Aorta (tissue), 5 donors: ENCODE measurements around the gene SNX32. TPM values are rescaled to one million over a fixed set of nuclear protein-coding genes. Genes with fewer than 3 reads are reported as not detected.
"Not testable (repeated sequence)": the region's sequence is repeated elsewhere in the genome, so short reads cannot be mapped to it uniquely, and the experiment has no call there.

Experiments used
- ATAC-seq: fragments of 200-7000 bp; cut with Tn5 transposase; one replicate; pipeline ENCODE4 v1.9.1; 2022; ENCODE audit warnings: moderate library complexity; ENCODE audit not compliant: low FRiP score
- DNase-seq, 2 donors: peaks; one replicate each; pipeline ENCODE4 v3.0.0-alpha.2; 2020
- H3K27ac ChIP-seq, 2 donors: one replicate each; pipeline ENCODE4 v1.5.1; 2013; ENCODE audit warnings: low read length in 2 of 2, mild to moderate bottlenecking in 2 of 2, moderate library complexity in 2 of 2, control low read depth in 1 of 2, inconsistent platforms in 1 of 2, low read depth in 1 of 2
- H3K27me3 ChIP-seq, 2 donors: one replicate each; pipeline ENCODE4 v1.6.1; 2013; ENCODE audit warnings: control low read depth in 1 of 2, low read length in 1 of 2, mild to moderate bottlenecking in 1 of 2, moderate library complexity in 1 of 2; ENCODE audit not compliant: insufficient read depth in 2 of 2, control insufficient read depth in 1 of 2
- H3K36me3 ChIP-seq, 2 donors: one replicate each; pipeline ENCODE4 v1.6.1; 2013; ENCODE audit warnings: control low read depth in 1 of 2, low read length in 1 of 2, mild to moderate bottlenecking in 1 of 2; ENCODE audit not compliant: insufficient read depth in 2 of 2, control insufficient read depth in 1 of 2
- H3K4me1 ChIP-seq, 2 donors: one replicate each; pipeline ENCODE4 v1.6.1; 2013; ENCODE audit warnings: low read length in 2 of 2, control low read depth in 1 of 2, mild to moderate bottlenecking in 1 of 2, moderate library complexity in 1 of 2; ENCODE audit not compliant: insufficient read depth in 2 of 2, control insufficient read depth in 1 of 2
- H3K4me3 ChIP-seq, 2 donors: one replicate each; pipeline ENCODE4 v1.5.1; 2013; ENCODE audit warnings: low read length in 2 of 2, control low read depth in 1 of 2, mild to moderate bottlenecking in 1 of 2
- H3K9me3 ChIP-seq: one replicate; pipeline ENCODE4 v1.6.1; 2013; ENCODE audit warnings: mild to moderate bottlenecking, low read length; ENCODE audit not compliant: control insufficient read depth
- WGBS, 2 donors: extraction: QIAGEN DNeasy Blood & Tissue Kit; methylation state at CpG; one replicate each; pipeline ENCODE4 v1.1.7; 2013; 5-methylcytosine and 5-hydroxymethylcytosine counted together
- intact Hi-C, 2 donors: fragments of 100-400 bp; cut with DNase I; formaldehyde crosslinking; loops; one replicate each; pipeline versions ENCODE4 v1.14.2 to v1.15.0; 2022
- polyA plus RNA-seq, 2 donors: library from polyadenylated mRNA; stranded (reverse); fragments of 200-250 nt; gene quantifications; one replicate each; pipeline ENCODE4 v1.2.3, GENCODE V29; 2013
- total RNA-seq, 2 donors: library from RNA; stranded (reverse); fragmentation: NEBNext Ultra II Directional; extraction: Animal tissue kit (Norgen Biotek cat#: 25700); gene quantifications; one replicate each; pipeline ENCODE4 v1.2.1, GENCODE V29; 2021
- donor health status: healthy with polysubstance abuse.
- donor health status: Bipolar disorder and iron deficiency.
- donor health status: DM: no; HTN: no; CAD: no.
- donor health status: DM: no; HTN: no; CAD: no.
- donor health status: DM: yes; HTN: yes; CAD: no.

Gene SNX32
- total and polyA plus RNA-seq, 4 donors = 0.39 to 2.4 (median 1.2) TPM; not detected in 1

GRCh38 chr11:65817835-65818680 is 15.7 kb upstream of the SNX32 start:
- no peaks in the 10 kb centered on the region for H3K36me3 ChIP-seq
- H3K4me3 ChIP-seq = peak overlapping the region; percentile 71 to 94
- DNase-seq (peak; percentile 96 to 100), ATAC-seq (peak; percentile 97)
- no peak overlapping the region for H3K27ac ChIP-seq
- intact Hi-C loops = loop anchor here (2.0 to 10.0 kb wide), 5 partner anchors 37 to 193 kb away; partner anchors contain the start of gene AP5B1 (in 1 of the 2)
- no peaks in the 10 kb centered on the region for H3K9me3 ChIP-seq
- H3K4me1 ChIP-seq = no peaks in the 10 kb centered on the region
- 6 to 8% methylated on average over 54 to 74 of the region's 74 CpGs for WGBS, 2 donors
- no peaks in the 10 kb centered on the region for H3K27me3 ChIP-seq

GRCh38 chr11:65821107-65821506 is 12.7 kb upstream of the SNX32 start:
- no peak overlapping the region for H3K27ac ChIP-seq
- DNase-seq (no peak), ATAC-seq (no peak)
- no peaks in the 10 kb centered on the region for H3K27me3 ChIP-seq
- no peaks in the 10 kb centered on the region for H3K4me1 ChIP-seq
- WGBS, 2 donors = 49 to 56% methylated on average over 8 of the region's 8 CpGs
- intact Hi-C loops = no loop called here
- H3K9me3 ChIP-seq = no peaks in the 10 kb centered on the region
- H3K36me3 ChIP-seq = no peaks in the 10 kb centered on the region
- H3K4me3 ChIP-seq = no peak overlapping the region

- no peaks in the 10 kb centered on the region for H3K4me1 ChIP-seq
- H3K27ac ChIP-seq = no peak overlapping the region
- H3K36me3 ChIP-seq = no peaks in the 10 kb centered on the region
- ATAC-seq = no peak
- no peak for DNase-seq
- 78 to 79% methylated on average over 15 of the region's 15 CpGs for WGBS, 2 donors
- intact Hi-C loops = no loop called here
- no peaks in the 10 kb centered on the region for H3K9me3 ChIP-seq
- H3K27me3 ChIP-seq = no peaks in the 10 kb centered on the region
- H3K4me3 ChIP-seq = no peak overlapping the region
Measured at GRCh38 chr11:65822776-65823528, 10.8 kb upstream of the SNX32 start.

GRCh38 chr11:65826984-65827735 is 6.6 kb upstream of the SNX32 start:
- Histone ChIP-seq H3K27me3 (no peaks in the 10 kb centered on the region), H3K9me3 (no peaks in the 10 kb centered on the region), H3K36me3 (no peaks in the 10 kb centered on the region), H3K4me3 (no peak overlapping the region), H3K4me1 (no peaks in the 10 kb centered on the region), H3K27ac (no peak overlapping the region)
- DNase-seq (no peak), ATAC-seq (no peak)
- intact Hi-C loops = no loop called here
- WGBS, 2 donors = 88 to 90% methylated on average over 8 of the region's 8 CpGs

GRCh38 chr11:65829459-65829858 is 4.3 kb upstream of the SNX32 start:
- H3K9me3 ChIP-seq = no peaks in the 10 kb centered on the region
- no peak overlapping the region for H3K27ac ChIP-seq
- no peaks in the 10 kb centered on the region for H3K4me1 ChIP-seq
- intact Hi-C loops = no loop called here
- DNase-seq (no peak), ATAC-seq (no peak)
- H3K27me3 ChIP-seq = no peaks in the 10 kb centered on the region
- no peaks in the 10 kb centered on the region for H3K36me3 ChIP-seq
- WGBS, 2 donors = 60 to 63% methylated on average over 4 of the region's 4 CpGs
- H3K4me3 ChIP-seq = no peak overlapping the region

GRCh38 chr11:65832231-65832630 is 1.5 kb upstream of the SNX32 start:
- H3K27ac ChIP-seq, H3K4me3 ChIP-seq, intact Hi-C loops, H3K9me3 ChIP-seq, H3K36me3 ChIP-seq, H3K4me1 ChIP-seq, ATAC-seq, DNase-seq, H3K27me3 ChIP-seq: not testable (repeated sequence)

GRCh38 chr11:65834202-65834601 is 439 bp downstream of the SNX32 start:
- intact Hi-C loops = no loop called here
- ATAC-seq (peak; percentile 13), DNase-seq (no peak)
- H3K4me3 ChIP-seq = no peak overlapping the region
- no peak overlapping the region for H3K27ac ChIP-seq
- H3K9me3 ChIP-seq = no peaks in the 10 kb centered on the region
- no peaks in the 10 kb centered on the region for H3K27me3 ChIP-seq
- H3K36me3 ChIP-seq = no peaks in the 10 kb centered on the region
- 25 to 34% methylated on average over 6 of the region's 6 CpGs for WGBS, 2 donors
- no peaks in the 10 kb centered on the region for H3K4me1 ChIP-seq

GRCh38 chr11:65842144-65842543 is 8.4 kb downstream of the SNX32 start:
- Histone ChIP-seq H3K27ac (no peak overlapping the region), H3K4me1 (no peaks in the 10 kb centered on the region), H3K36me3 (no peaks in the 10 kb centered on the region), H3K27me3 (no peaks in the 10 kb centered on the region), H3K4me3 (no peak overlapping the region), H3K9me3 (no peaks in the 10 kb centered on the region)
- intact Hi-C loops = no loop called here
- WGBS, 2 donors = 96 to 97% methylated on average over 4 of the region's 4 CpGs
- DNase-seq (no peak), ATAC-seq (no peak)
